Smooth muscle cell (in vitro differentiated cells): Measurements from ENCODE around the gene ASCC1. TPM values are rescaled to one million over a fixed set of nuclear protein-coding genes. Genes with fewer than 3 reads are reported as not detected.

Experiments used
- DNase-seq: peaks from one replicate; lab custom pipeline; 2025; ENCODE audit not compliant: unreplicated experiment; lab: John Stamatoyannopoulos, UW
- H2AFZ ChIP-seq: fragments of 200-600 bp; sonication (generic); 2 replicates; pipeline ENCODE4 v1.6.0; 2016; ENCODE audit warnings: antibody characterized with exemption, low read depth, mild to moderate bottlenecking
- H3F3A ChIP-seq: fragments of 200-600 bp; sonication (generic); 2 replicates; pipeline ENCODE4 v1.6.0; 2017; ENCODE audit warnings: antibody characterized with exemption, low read depth
- H3K27ac ChIP-seq: fragments of 200-600 bp; sonication (generic); 2 replicates; pipeline ENCODE4 v1.5.1; 2016; ENCODE audit warnings: low read depth, mild to moderate bottlenecking
- H3K27me3 ChIP-seq: fragments of 200-600 bp; sonication (generic); 2 replicates; pipeline ENCODE4 v1.6.1; 2016; ENCODE audit warnings: low read depth, mild to moderate bottlenecking
- H3K36me3 ChIP-seq: fragments of 200-600 bp; sonication (generic); 2 replicates; pipeline ENCODE4 v1.5.1; 2016; ENCODE audit warnings: low read depth
- H3K4me1 ChIP-seq: fragments of 200-600 bp; sonication (generic); 2 replicates; pipeline ENCODE4 v1.5.1; 2016; ENCODE audit warnings: low read depth
- H3K4me2 ChIP-seq: fragments of 200-600 bp; sonication (generic); 2 replicates; pipeline ENCODE4 v1.6.0; 2016; ENCODE audit warnings: mild to moderate bottlenecking
- H3K4me3 ChIP-seq: fragments of 200-600 bp; sonication (generic); 2 replicates; pipeline ENCODE4 v1.5.1; 2016; ENCODE audit warnings: mild to moderate bottlenecking
- H3K79me2 ChIP-seq: fragments of 200-600 bp; sonication (generic); 2 replicates; pipeline ENCODE4 v1.6.0; 2016; ENCODE audit warnings: low read depth, mild to moderate bottlenecking
- H3K9ac ChIP-seq: fragments of 200-600 bp; sonication (generic); 2 replicates; pipeline ENCODE4 v1.6.0; 2016; ENCODE audit warnings: low read depth
- H3K9me3 ChIP-seq: fragments of 200-600 bp; sonication (generic); replicated peaks from 2 replicates; pipeline ENCODE4 v1.5.1; 2016; ENCODE audit warnings: low read depth
- H4K20me1 ChIP-seq: fragments of 200-600 bp; sonication (generic); 2 replicates; pipeline ENCODE4 v1.6.0; 2016; ENCODE audit warnings: low read depth
- CTCF ChIP-seq: fragments of 200-600 bp; sonication (generic); IDR thresholded peaks from 2 replicates; pipeline ENCODE4 v1.5.1; 2017; ENCODE audit warnings: borderline replicate concordance, mild to moderate bottlenecking, antibody characterized with exemption; ENCODE audit not compliant: insufficient read depth, poor library complexity, severe bottlenecking
- WGBS: methylation state at CpG from one replicate; pipeline ENCODE4 v1.1.7; 2016; ENCODE audit warnings: low lambda C conversion rate; 5-methylcytosine and 5-hydroxymethylcytosine counted together
- polyA plus RNA-seq: library from polyadenylated mRNA; unstranded; fragments of >200 nt; fragmentation: Nextera tagmentation; extraction: Ambion mirVana; gene quantifications from 2 replicates; pipeline ENCODE4 v1.2.1, GENCODE V29; 2016
- total RNA-seq: library from RNA; depleted of rRNA; stranded (reverse); fragments of >200 nt; gene quantifications from 2 replicates; pipeline ENCODE4 v1.2.3, GENCODE V29; 2014

Gene ASCC1
- total and polyA plus RNA-seq, 2 experiments from 2014 or later = 24.0 to 28.1 TPM

GRCh38 chr10:72105710-72106109, 110.4 kb downstream of the ASCC1 start:
- no peaks in the 10 kb centered on the region for H4K20me1 ChIP-seq
- H3K9me3 ChIP-seq = no peaks in the 10 kb centered on the region
- H3K4me3 ChIP-seq = no peak overlapping the region
- H3F3A ChIP-seq = no peaks in the 10 kb centered on the region
- H3K27ac ChIP-seq = no peak overlapping the region
- no peaks in the 10 kb centered on the region for H3K27me3 ChIP-seq
- no peak for DNase-seq
- H3K4me1 ChIP-seq = no peaks in the 10 kb centered on the region
- H2AFZ ChIP-seq = no peak overlapping the region
- no peaks in the 10 kb centered on the region for H3K79me2 ChIP-seq
- no peak for TF ChIP-seq CTCF
- H3K36me3 ChIP-seq = no peaks in the 10 kb centered on the region
- WGBS = 96% methylated on average over 5 of the region's 5 CpGs
- H3K9ac ChIP-seq = no peak overlapping the region
- H3K4me2 ChIP-seq = no peak overlapping the region

GRCh38 chr10:72105098-72105475, 111.0 kb downstream of the ASCC1 start:
- H4K20me1 ChIP-seq = no peaks in the 10 kb centered on the region
- WGBS = 95% methylated on average over 9 of the region's 9 CpGs
- no peak overlapping the region for H3K9ac ChIP-seq
- no peak overlapping the region for H3K4me2 ChIP-seq
- no peak overlapping the region for H3K4me3 ChIP-seq
- no peak for TF ChIP-seq CTCF
- no peak for DNase-seq
- no peaks in the 10 kb centered on the region for H3K36me3 ChIP-seq
- no peaks in the 10 kb centered on the region for H3K9me3 ChIP-seq
- H2AFZ ChIP-seq = no peak overlapping the region
- H3K27ac ChIP-seq = no peak overlapping the region
- no peaks in the 10 kb centered on the region for H3K4me1 ChIP-seq
- H3F3A ChIP-seq = no peaks in the 10 kb centered on the region
- H3K27me3 ChIP-seq = no peaks in the 10 kb centered on the region
- no peaks in the 10 kb centered on the region for H3K79me2 ChIP-seq

- Histone ChIP-seq H3K9me3 (no peaks in the 10 kb centered on the region), H3K4me2 (no peak overlapping the region), H3K4me3 (no peak overlapping the region), H3K27ac (no peak overlapping the region), H3K79me2 (no peaks in the 10 kb centered on the region), H4K20me1 (no peaks in the 10 kb centered on the region), H3K27me3 (no peaks in the 10 kb centered on the region), H3K4me1 (no peaks in the 10 kb centered on the region), H3F3A (peaks cover 3% of the 10 kb centered on the region), H3K36me3 (no peaks in the 10 kb centered on the region), H2AFZ (no peak overlapping the region), H3K9ac (no peak overlapping the region)
- no peak for DNase-seq
- no peak for TF ChIP-seq CTCF
- WGBS = 95% methylated on average over 8 of the region's 8 CpGs
Observed at GRCh38 chr10:72104472-72105097, 111.5 kb downstream of the ASCC1 start.

- no peaks in the 10 kb centered on the region for H3K36me3 ChIP-seq
- H3K4me3 ChIP-seq = no peak overlapping the region
- 94% methylated on average over 10 of the region's 10 CpGs for WGBS
Observed at GRCh38 chr10:72099600-72099921, 116.5 kb downstream of the ASCC1 start.

More at GRCh38 chr10:72099600-72099921, 116.5 kb downstream of the ASCC1 start:
- Histone ChIP-seq H3K27ac (no peak overlapping the region), H3K9ac (no peak overlapping the region), H3F3A (peaks cover 19% of the 10 kb centered on the region), H2AFZ (no peak overlapping the region), H3K9me3 (no peaks in the 10 kb centered on the region), H4K20me1 (no peaks in the 10 kb centered on the region), H3K27me3 (no peaks in the 10 kb centered on the region), H3K4me1 (peaks cover 5% of the 10 kb centered on the region), H3K4me2 (no peak overlapping the region), H3K79me2 (no peaks in the 10 kb centered on the region)
- no peak for DNase-seq
- no peak for TF ChIP-seq CTCF
